HG03064 (cell line): ENCODE results near the gene TBC1D4.
"Not testable (repeated sequence)": the region's sequence is repeated elsewhere in the genome, so short reads cannot be mapped to it uniquely, and the experiment has no call there.

Source experiments
- ATAC-seq: cut with Tn5 transposase; IDR thresholded peaks from one replicate; pipeline ENCODE4 v1.9.1; 2021; ENCODE audit warnings: low read depth; ENCODE audit not compliant: unreplicated experiment

The TBC1D4 gene

GRCh38 chr13:75329723-75330122, 152.2 kb downstream of the TBC1D4 start:
- ATAC-seq, result no peak

GRCh38 chr13:75329097-75329496, 152.9 kb downstream of the TBC1D4 start:
- ATAC-seq, result no peak

GRCh38 chr13:75327135-75327510, 154.8 kb downstream of the TBC1D4 start:
- no peak for ATAC-seq

DNA sequence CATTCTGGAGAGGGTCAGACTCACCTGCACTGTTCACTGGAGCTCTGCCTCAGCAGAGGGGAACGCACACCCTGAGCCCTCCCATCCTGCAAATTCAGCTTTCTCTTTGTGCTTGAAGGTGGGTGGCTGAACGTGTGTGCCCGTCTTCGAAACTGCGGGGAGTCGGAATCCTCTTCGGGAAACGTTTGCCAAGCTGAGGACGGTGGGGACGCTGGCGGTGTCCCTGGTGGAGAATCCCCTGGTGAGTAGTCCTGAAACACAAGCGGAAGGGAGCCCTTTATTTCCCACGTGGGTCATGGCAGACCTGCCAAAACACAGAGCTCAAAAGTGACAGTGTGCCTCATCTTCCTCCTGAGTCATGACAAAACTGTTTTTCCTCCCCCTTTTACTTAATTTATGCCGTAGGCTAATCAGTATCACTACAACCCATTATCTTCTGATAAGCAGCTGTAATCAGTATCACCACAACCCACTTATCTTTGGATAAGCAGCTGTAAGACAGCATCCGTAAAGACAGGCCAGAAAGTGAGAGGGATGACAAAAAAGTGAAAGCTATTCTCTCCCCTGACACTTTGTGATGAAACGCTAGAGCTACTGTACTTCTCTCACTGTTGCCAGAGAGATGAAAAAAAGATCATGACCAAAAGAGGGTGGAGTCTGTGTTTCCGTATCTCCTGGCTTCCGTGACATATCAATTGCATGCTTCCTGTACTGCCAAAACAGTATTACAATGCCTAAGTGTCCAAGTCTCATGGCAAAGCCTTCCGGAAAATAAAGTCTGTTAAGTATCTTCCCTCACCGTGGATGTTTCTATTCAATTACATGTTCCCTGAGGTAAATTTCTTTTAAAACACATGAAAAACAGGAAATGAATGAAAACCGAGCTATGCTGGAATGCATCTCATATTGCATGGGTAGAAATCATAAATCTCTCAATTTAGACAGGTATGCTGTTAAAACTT, 155.5 kb downstream of the TBC1D4 start:
- peak; percentile 92 for ATAC-seq

DNA sequence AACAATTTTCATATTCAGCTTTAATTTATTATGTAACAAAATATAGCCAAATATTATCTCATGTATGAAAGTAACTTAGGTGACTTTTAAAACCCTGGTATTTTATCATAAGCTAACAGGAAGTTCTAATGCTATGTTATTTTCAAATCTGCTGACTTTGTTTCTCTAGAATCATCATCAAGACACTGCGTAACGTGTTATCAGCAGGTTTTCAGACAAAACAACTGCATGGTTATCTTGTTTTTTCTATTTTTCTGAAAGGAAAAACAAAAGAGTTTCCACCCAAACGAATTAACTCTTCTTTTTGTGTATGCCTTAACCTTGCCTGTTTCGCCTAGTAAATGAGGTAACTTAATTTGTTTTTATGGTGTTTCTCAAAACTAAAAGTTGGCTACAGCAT, 156.3 kb downstream of the TBC1D4 start:
- no peak for ATAC-seq

- no peak for ATAC-seq
These were observed 157.5 kb downstream of the TBC1D4 start for GRCh38 chr13:75324413-75324940.

GRCh38 chr13:75321084-75321483, 160.9 kb downstream of the TBC1D4 start:
- ATAC-seq, result no peak

- no peak for ATAC-seq
These were observed 162.7 kb downstream of the TBC1D4 start for GRCh38 chr13:75319254-75319653.

DNA sequence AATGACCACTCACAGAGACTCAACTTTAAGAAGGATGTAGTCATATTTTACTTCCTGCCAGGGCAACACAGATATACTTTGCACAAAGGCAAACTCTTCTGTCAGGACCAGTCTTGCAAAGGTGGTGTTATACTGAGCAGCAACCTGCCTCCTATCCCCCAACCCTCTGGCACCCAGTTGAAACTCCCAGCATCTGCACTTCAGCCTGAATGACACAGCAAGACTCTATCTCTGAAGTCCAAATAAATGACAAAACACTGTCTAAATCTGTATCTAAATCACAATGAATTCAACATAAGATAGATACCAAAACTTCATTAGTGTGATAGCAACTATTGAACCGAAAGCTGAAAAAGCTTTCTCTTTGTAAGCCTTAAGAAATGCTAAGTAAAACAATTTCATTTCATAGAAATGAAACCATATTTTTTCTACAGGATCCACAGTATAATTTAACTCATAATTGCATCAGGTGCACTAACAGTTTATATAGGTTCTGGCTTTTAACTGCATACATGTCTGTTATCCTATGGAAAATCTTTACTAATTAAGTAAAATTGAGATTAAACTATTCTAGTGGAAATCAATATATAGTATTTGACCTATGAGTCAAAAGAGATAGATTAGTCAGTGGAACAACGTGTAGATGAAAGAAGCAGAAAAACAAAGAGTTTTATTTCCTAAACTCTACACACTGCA, 163.7 kb downstream of the TBC1D4 start:
- no peak for ATAC-seq

GRCh38 chr13:75316427-75316826, 165.5 kb downstream of the TBC1D4 start:
- no peak for ATAC-seq

DNA sequence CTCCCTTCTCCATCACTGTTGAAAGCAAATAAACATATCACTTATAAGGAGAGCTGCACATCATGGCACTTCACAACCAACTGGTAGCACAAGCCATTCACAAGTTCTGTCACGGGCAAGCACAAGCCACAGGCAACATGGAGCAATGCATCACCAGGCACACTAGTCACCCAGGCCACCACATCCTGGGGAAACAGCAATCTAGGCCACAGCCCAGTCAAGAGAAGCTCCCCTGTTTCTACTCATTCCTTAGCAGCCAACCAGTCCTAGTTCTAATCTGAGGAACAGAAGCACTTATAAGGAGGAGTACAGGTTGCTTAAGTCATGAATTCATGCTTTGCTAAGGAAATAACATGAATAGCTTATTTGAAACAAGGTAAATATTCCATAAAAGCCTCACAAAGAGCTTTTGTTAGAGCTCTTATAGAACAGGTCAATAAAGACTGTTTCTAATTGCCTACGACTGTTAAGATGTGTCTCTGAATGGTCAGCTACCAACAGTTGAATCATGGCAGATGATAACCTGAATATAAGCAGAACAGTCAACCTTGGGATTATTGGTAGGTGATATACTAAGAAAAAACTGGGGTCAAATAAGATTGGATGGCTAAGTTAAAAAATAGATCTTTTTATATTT, 169.0 kb downstream of the TBC1D4 start:
- peak; percentile 68 for ATAC-seq

GRCh38 chr13:75309981-75310580, 171.9 kb downstream of the TBC1D4 start:
- no peak for ATAC-seq

DNA sequence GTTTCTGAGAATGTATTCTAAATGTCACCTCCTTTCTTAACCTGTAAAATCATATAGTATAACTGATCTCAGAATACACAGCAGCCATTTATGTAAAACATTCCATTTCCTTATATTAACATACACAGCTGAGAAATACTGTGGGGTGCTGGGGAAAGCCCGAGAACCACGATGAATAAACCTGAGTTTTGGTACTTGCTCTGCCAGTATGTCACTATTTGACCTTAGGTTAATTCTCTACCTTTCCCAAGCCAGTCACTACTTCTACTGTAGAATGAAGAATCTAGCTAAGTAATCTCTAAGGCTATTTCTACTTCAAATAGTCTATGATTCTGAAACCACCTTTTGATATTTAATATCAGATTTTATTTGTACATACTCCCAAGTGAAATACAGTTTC, 173.7 kb downstream of the TBC1D4 start:
- no peak for ATAC-seq

GRCh38 chr13:75307370-75307949, 174.5 kb downstream of the TBC1D4 start:
- ATAC-seq, result no peak

DNA sequence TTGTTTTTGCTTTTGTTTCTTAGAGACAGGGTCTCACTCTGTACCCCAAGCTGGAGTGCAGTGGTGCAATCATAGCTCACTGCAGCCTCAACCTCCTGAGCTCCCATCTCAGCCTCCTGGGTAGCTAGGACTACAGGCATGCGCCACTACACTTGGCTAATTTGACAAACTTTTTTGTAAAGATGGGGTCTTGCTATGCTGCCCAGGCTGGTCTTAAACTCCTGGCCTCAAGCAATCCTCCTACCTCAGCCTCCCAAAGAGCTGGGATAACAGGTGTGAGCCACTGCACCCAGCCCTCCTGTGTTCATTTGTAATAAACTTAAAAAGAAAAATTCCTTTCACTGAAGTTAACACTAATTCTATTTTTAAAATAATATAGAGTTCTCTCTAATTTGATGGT, 175.0 kb downstream of the TBC1D4 start:
- ATAC-seq, result not testable (repeated sequence)

GRCh38 chr13:75305059-75305458, 176.9 kb downstream of the TBC1D4 start:
- ATAC-seq, result no peak

DNA sequence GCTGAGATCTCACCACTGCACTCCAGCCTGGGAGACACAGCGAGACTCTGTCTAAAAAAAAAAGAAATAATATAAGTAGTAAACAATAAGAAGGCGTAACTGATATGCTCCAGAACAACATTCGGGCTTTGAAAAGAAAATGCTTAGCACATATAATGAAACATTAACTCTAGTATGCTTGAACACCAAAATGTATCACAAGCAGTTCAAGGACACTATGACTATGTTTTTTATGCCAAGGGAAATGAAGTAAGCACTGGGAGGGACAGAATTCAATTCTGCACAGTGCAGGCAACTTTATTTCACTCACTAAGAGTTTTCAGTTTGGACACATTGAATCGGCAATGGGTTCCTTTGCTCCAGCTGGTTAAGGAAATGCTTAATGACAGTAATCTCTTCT, 178.7 kb downstream of the TBC1D4 start:
- no peak for ATAC-seq

- no peak for ATAC-seq
These were observed 179.8 kb downstream of the TBC1D4 start for GRCh38 chr13:75302071-75302698.

- peak; percentile 61 for ATAC-seq
These were observed 181.8 kb downstream of the TBC1D4 start for GRCh38 chr13:75299913-75300862.
